ENCODE data around the gene ERBB4.

Gene ERBB4

GRCh38 chr2:211867845-211868451 lies 670.7 kb downstream of the ERBB4 start:
- peak; percentile 0 for DNase-seq (ENCODE audit: extremely low read depth, low read depth)
- TF ChIP-seq, protein P1, sequence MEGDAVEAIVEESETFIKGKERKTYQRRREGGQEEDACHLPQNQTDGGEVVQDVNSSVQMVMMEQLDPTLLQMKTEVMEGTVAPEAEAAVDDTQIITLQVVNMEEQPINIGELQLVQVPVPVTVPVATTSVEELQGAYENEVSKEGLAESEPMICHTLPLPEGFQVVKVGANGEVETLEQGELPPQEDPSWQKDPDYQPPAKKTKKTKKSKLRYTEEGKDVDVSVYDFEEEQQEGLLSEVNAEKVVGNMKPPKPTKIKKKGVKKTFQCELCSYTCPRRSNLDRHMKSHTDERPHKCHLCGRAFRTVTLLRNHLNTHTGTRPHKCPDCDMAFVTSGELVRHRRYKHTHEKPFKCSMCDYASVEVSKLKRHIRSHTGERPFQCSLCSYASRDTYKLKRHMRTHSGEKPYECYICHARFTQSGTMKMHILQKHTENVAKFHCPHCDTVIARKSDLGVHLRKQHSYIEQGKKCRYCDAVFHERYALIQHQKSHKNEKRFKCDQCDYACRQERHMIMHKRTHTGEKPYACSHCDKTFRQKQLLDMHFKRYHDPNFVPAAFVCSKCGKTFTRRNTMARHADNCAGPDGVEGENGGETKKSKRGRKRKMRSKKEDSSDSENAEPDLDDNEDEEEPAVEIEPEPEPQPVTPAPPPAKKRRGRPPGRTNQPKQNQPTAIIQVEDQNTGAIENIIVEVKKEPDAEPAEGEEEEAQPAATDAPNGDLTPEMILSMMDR (IDR thresholded peaks at IDR 0.05; ENCODE audit: low read depth, low read length, missing control alignments): no peak
- H3K4me3 ChIP-seq (replicated peaks; ENCODE audit: low read depth, low read length): no peak overlapping the region

DNA sequence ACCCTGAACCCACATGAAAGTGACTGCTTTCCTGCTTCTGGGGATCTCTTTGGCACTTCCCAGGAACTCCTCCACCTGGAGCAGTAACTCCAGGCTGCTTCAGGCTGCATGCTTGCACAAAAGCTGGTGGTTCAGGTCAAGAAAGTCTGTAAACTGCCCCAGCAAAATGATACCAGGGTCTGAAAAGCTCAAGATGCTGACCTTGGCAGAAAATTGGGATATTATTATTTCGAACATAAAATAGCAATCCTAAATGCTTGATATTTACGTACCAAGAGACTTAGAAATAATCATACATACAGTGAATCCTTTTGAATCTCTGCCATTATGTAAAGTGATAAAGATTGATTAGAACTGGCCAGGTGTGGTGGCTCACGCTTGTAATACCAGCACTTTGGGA lies 674.3 kb downstream of the ERBB4 start:
- TF ChIP-seq, protein P1 (IDR thresholded peaks at IDR 0.05; ENCODE audit: low read depth, low read length, missing control alignments): no peak
- H3K4me3 ChIP-seq (replicated peaks; ENCODE audit: low read depth, low read length): no peak overlapping the region
- DNase-seq (ENCODE audit: extremely low read depth, low read depth): no peak

DNA sequence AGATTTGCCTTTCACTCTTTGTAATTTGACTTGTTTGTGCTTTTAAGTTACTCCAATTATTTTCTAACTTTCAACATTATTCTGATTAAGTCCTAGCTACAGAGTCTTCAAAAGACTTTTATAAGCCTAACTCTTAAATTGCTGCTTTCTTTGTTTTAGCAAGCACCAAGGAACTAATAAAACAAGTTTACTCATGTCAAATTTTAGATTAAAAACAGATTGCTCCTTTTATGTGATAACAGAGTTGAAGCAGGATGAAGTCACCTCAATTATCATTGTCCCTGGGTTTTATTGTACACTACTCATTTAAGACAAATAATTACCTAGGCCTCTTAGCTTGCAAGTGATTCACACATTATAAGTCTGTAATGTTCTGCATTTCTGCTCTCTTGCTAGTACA lies 678.4 kb downstream of the ERBB4 start:
- TF ChIP-seq, protein P1 (IDR thresholded peaks at IDR 0.05; ENCODE audit: low read depth, low read length, missing control alignments): no peak
- no peak overlapping the region for H3K4me3 ChIP-seq (replicated peaks; ENCODE audit: low read depth, low read length)
- DNase-seq (ENCODE audit: extremely low read depth, low read depth): no peak

GRCh38 chr2:211854832-211855231 lies 683.8 kb downstream of the ERBB4 start:
- no peak for DNase-seq (ENCODE audit: extremely low read depth, low read depth)
- H3K4me3 ChIP-seq (replicated peaks; ENCODE audit: low read depth, low read length): no peak overlapping the region
- TF ChIP-seq, protein P1 (IDR thresholded peaks at IDR 0.05; ENCODE audit: low read depth, low read length, missing control alignments): no peak

DNA sequence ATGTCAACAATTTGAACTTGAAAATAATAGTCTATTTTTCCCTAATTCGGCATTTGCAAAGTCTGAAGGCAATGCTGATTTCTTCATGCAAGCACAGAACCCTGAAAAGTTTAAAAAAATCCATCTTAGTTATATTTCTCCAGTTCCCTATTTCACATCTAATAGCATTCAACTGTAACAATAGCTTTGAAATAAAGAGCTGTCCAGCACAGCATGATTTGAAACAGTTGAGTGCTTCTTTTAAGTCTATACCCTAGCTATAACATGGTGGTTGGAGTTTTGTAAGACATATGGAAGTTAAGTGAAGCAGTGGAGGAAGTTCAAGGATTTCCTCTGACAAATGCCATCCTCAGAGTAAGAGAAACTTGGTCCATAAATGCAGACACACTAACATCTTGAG lies 691.9 kb downstream of the ERBB4 start:
- TF ChIP-seq, protein P1 (IDR thresholded peaks at IDR 0.05; ENCODE audit: low read depth, low read length, missing control alignments): no peak
- H3K4me3 ChIP-seq (replicated peaks; ENCODE audit: low read depth, low read length): no peak overlapping the region
- no peak for DNase-seq (ENCODE audit: extremely low read depth, low read depth)

GRCh38 chr2:211846036-211846400 lies 692.6 kb downstream of the ERBB4 start:
- DNase-seq (ENCODE audit: extremely low read depth, low read depth): no peak
- no peak overlapping the region for H3K4me3 ChIP-seq (replicated peaks; ENCODE audit: low read depth, low read length)
- TF ChIP-seq, protein P1 (IDR thresholded peaks at IDR 0.05; ENCODE audit: low read depth, low read length, missing control alignments): no peak
